MM.1S (cell line): ENCODE results near the gene TNFSF4.

Source experiments
- CTCF ChIP-seq: fragments of 300-600 bp; sonication (generic); IDR thresholded peaks from 2 replicates; pipeline ENCODE4 v1.5.1; 2016; ENCODE audit warnings: antibody characterized with exemption, low read length, mixed read lengths
- EZH2 ChIP-seq: fragments of 300-600 bp; sonication (generic); optimal IDR thresholded peaks from 2 replicates; pipeline ENCODE3; 2017; ENCODE audit warnings: low read depth, mild to moderate bottlenecking, antibody characterized with exemption, low read length, mixed read lengths

GRCh38 chr1:173223031-173223380 lies 15.9 kb upstream of the TNFSF4 start:
- no peak for TF ChIP-seq CTCF
- no peak for TF ChIP-seq EZH2
